ENCODE measurements around the gene RGMA. TPM values are rescaled to one million over a fixed set of nuclear protein-coding genes. Genes with fewer than 3 reads are reported as not detected.
"Not testable (repeated sequence)": the region's sequence is repeated elsewhere in the genome, so short reads cannot be mapped to it uniquely, and the experiment has no call there.

The RGMA gene
- total RNA-seq, 3 donors from 2014 or later: 2.8 to 88.4 (median 10.6) TPM

DNA sequence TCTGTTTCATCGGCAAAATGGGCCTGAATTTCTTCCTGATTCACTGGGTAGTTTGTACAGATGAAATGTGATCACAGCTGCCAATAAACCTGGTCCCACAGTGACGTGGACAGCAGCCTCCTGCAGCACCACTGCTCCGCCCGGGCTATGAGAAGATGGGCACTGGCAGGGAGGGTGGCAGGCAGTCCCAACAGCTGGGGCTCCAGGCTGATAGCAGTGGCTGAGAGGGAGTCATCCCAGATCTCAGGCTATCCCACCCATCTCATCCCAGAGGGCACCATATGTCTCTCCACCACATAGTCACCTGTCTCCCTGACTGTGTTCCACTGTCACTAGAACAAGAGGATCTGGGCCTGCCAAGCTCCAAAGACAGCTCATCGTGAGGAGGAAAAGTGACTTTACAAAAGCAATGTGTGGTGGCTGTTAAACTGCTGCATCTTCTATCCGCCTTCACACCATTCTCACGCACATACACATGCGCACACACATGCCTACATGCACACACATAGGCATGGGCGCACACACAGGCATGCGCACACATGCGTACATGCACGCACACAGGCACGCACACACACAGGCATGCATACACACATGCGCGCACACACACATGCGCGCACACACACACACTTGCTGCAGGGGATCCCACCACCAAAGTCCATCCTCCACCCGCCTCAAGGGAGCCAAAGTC is 46.2 kb downstream of the RGMA start:
- peak in 2 of 3 donors; percentile 9 to 14 for DNase-seq
- ATAC-seq: no peak
- TF ChIP-seq, protein P1, sequence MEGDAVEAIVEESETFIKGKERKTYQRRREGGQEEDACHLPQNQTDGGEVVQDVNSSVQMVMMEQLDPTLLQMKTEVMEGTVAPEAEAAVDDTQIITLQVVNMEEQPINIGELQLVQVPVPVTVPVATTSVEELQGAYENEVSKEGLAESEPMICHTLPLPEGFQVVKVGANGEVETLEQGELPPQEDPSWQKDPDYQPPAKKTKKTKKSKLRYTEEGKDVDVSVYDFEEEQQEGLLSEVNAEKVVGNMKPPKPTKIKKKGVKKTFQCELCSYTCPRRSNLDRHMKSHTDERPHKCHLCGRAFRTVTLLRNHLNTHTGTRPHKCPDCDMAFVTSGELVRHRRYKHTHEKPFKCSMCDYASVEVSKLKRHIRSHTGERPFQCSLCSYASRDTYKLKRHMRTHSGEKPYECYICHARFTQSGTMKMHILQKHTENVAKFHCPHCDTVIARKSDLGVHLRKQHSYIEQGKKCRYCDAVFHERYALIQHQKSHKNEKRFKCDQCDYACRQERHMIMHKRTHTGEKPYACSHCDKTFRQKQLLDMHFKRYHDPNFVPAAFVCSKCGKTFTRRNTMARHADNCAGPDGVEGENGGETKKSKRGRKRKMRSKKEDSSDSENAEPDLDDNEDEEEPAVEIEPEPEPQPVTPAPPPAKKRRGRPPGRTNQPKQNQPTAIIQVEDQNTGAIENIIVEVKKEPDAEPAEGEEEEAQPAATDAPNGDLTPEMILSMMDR (IDR thresholded peaks at IDR 0.05): no peak
- Histone ChIP-seq H3K36me3 (ENCODE audit: low read depth) (no peaks in the 10 kb centered on the region), H3K9me3 (no peaks in the 10 kb centered on the region), H3K4me1 (ENCODE audit: low read depth) (no peaks in the 10 kb centered on the region), H3K4me3 (no peak overlapping the region)
- intact Hi-C loops (cut with DNase I, micrococcal nuclease): no loop called here

DNA sequence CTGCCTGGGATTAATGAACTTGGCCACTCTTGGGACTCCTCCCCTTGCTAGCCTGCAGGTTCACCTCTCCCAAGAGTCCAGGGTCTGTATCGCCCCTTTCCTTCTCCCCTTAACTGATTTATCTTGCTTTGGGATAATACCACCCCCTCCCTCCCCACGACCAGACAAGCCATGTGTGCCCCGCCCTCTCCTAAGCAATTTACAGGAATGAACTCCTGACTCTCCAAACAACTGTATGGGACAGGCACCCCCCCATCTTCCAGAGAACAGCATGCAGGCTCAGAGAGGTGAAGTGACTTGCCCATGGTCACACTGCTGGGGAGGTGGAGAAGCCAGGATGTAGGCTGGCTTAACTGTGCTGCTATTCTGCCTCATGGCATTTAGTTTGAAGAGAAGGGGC is 46.8 kb downstream of the RGMA start:
- Histone ChIP-seq H3K9me3 (no peaks in the 10 kb centered on the region), H3K4me3 (no peak overlapping the region), H3K36me3 (ENCODE audit: low read depth) (no peaks in the 10 kb centered on the region), H3K4me1 (ENCODE audit: low read depth) (no peaks in the 10 kb centered on the region)
- TF ChIP-seq, protein P1 (IDR thresholded peaks at IDR 0.05): no peak
- intact Hi-C loops (cut with DNase I, micrococcal nuclease): no loop called here
- ATAC-seq (no peak), DNase-seq (no peak)

DNA sequence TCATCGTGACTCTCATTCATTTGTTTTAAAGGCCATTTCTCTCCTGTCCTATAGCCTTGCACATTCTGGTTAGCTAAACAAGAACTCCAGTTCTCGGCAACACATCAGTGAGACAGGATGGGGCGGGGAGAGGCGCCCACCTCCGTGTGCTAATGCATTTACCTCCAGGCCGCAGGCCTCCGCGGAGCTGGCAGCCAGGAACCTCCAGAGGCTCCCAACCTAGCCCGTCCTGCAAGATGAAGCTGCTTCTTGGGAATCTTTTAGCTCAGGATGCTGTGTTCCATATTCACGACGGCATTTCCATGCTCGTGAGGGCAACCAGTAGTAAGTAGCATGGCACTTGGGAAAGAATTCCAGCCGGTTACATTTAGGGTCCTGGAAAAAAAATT is 47.9 kb downstream of the RGMA start:
- ATAC-seq (no peak), DNase-seq (peak in 2 of 3 donors; percentile 3 to 13)
- intact Hi-C loops (cut with DNase I, micrococcal nuclease): no loop called here
- H3K4me1 ChIP-seq (ENCODE audit: low read depth): peaks cover 2% of the 10 kb centered on the region
- H3K9me3 ChIP-seq: no peaks in the 10 kb centered on the region
- H3K4me3 ChIP-seq: no peak overlapping the region
- TF ChIP-seq, protein P1 (IDR thresholded peaks at IDR 0.05): no peak
- H3K36me3 ChIP-seq (ENCODE audit: low read depth): no peaks in the 10 kb centered on the region

DNA sequence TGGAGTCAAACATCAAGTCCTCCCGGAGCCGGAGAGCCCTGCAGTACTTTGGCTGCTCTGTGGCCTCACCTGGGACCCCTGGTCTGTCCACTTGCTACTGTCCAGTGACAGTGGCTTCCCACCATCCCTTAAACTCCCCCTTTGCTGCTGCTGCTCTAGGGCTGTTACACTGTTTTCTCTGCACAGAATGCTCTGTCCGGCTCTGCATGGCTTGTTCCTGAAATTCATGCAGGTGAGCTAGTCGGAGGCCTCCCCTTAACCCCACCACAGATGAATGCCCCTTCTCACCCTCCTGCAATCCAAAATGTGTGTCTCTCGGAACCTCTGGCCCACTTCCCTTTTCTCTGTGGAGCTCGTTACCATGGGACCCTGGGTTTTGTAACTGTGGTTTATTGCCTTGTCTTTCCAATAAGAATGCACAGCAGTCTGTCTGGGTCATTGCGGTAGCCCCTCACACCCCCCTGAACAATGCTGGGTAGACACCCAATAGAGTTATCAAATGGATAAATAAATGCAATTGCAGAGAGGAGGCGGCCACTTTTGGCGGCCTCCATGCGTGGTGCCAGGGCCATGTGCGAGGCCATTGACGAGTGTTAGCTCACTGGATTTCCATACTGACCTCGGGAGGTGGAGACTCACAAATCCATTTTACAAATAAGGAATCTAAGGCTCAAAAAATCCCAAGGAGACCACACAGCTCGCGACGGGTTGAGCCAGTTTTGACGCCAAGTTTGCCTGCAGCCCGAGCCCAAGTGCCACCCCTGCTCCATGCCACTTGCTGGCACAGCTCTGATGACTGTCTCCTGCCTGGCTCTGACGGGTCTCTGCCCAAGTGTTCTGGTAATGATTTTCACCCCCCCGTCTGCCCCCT is 48.5 kb downstream of the RGMA start:
- H3K4me3 ChIP-seq: no peak overlapping the region
- DNase-seq: peak in 2 of 3 donors; percentile 10 to 28
- H3K9me3 ChIP-seq: no peaks in the 10 kb centered on the region
- no peaks in the 10 kb centered on the region for H3K36me3 ChIP-seq (ENCODE audit: low read depth)
- ATAC-seq: no peak
- TF ChIP-seq, protein P1 (IDR thresholded peaks at IDR 0.05): no peak
- H3K4me1 ChIP-seq (ENCODE audit: low read depth): peaks cover 3% of the 10 kb centered on the region
- intact Hi-C loops (cut with DNase I, micrococcal nuclease): no loop called here

DNA sequence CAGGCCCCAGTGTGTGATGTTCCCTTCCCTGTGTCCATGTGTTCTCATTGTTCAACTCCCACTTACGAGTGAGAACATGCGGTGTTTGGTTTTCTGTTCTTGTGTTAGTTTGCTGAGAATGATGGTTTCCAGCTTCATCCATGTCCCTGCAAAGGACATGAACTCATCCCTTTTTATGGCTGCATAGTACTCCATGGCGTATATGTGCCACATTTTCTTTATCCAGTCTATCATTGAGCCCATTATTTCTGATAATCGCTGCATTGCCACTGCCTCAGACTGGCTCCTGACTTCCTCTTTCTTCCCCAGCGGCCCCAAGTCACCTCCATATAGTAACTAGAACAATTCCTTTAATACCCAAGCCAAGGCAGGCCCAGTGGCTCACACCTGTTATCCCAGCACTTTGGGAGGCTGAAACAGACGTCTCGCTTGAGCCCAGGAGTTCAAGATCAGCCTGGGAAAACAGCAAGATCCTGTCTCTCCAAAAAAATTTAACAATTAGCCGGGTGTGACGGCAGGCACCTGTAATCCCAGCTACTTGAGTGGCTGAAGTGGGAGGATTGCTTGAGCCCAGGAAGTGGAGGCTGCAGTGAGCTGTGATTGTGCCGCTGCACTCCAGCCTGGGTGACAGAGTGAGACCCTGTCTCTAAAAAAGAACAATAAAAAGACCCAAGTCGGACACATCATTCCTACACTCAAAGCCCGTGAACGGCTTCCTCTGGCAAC is 49.3 kb downstream of the RGMA start:
- H3K4me1 ChIP-seq (ENCODE audit: low read depth); H3K9me3 ChIP-seq; H3K36me3 ChIP-seq (ENCODE audit: low read depth); ATAC-seq; H3K4me3 ChIP-seq; intact Hi-C loops (cut with DNase I, micrococcal nuclease); DNase-seq: not testable (repeated sequence)
